Sigmoid colon (tissue), 4 donors: ENCODE measurements around the gene ARL4D.

Experiments
- CTCF ChIP-seq, 4 experiments: fragments of 450-650 bp in 3 of 4; fragments of 200-600 bp in 1 of 4; IDR thresholded peaks; one replicate each; pipeline ENCODE4 v1.5.1; 2016 to 2019; ENCODE audit warnings: antibody characterized with exemption in 4 of 4, mild to moderate bottlenecking in 3 of 4, moderate library complexity in 2 of 4
- EP300 ChIP-seq, 4 donors: sonication (generic); formaldehyde crosslinking; IDR thresholded peaks; one replicate each; pipeline ENCODE4 v1.6.1; 2017; ENCODE audit warnings: antibody characterized with exemption in 4 of 4
- POLR2A ChIP-seq, 2 donors: fragments of 450-650 bp; IDR thresholded peaks; one replicate each; pipeline ENCODE4 v1.6.1; 2016; ENCODE audit warnings: antibody characterized with exemption in 2 of 2, mild to moderate bottlenecking in 2 of 2, moderate library complexity in 2 of 2
- POLR2AphosphoS5 ChIP-seq, 4 donors: sonication (generic); formaldehyde crosslinking; IDR thresholded peaks; one replicate each; pipeline ENCODE4 v1.6.1; 2017; ENCODE audit warnings: antibody characterized with exemption in 4 of 4

GRCh38 chr17:43349142-43349541 lies 49.7 kb upstream of the ARL4D start:
- TF ChIP-seq POLR2A (IDR thresholded peaks at IDR 0.05): no peak
- TF ChIP-seq EP300 (IDR thresholded peaks at IDR 0.05): no peak
- TF ChIP-seq POLR2AphosphoS5 (IDR thresholded peaks at IDR 0.05): no peak
- TF ChIP-seq CTCF (IDR thresholded peaks at IDR 0.05): no peak
